K562 (cell line): Measurements from ENCODE around the gene CPSF4. TPM values are rescaled to one million over a fixed set of nuclear protein-coding genes. Genes with fewer than 3 reads are reported as not detected.

Experiments used
- FUS ChIP-seq: fragments of 200-400 bp; formaldehyde crosslinking; optimal IDR thresholded peaks from 2 replicates; pipeline ENCODE3; 2017; ENCODE audit warnings: low read depth, low read length
- NFE2L1 ChIP-seq: fragments of 450-650 bp; IDR thresholded peaks from 2 replicates; pipeline ENCODE4 v1.6.1; 2016; ENCODE audit warnings: missing genetic modification characterization, low read depth, mild to moderate bottlenecking, missing compliant biosample characterization, moderate library complexity, borderline replicate concordance
- SETDB1 ChIP-seq: IDR thresholded peaks from one replicate; pipeline ENCODE4 v1.6.1; 2012; ENCODE audit warnings: low read length, control low read depth, inconsistent platforms
- SIN3A ChIP-seq, 2 experiments: fragments of 150-350 bp in 1 of 2; IDR thresholded peaks; 2 replicates each; pipeline ENCODE4 v1.6.1; 2011 to 2016; ENCODE audit warnings: borderline replicate concordance in 2 of 2, low read depth in 2 of 2, low read length in 2 of 2, mild to moderate bottlenecking in 2 of 2, moderate library complexity in 2 of 2; ENCODE audit not compliant: control insufficient read depth in 1 of 2
- TRIM28 ChIP-seq: fragments of 450-650 bp; IDR thresholded peaks from 2 replicates; pipeline ENCODE4 v1.6.1; 2017
- ZBTB33 ChIP-seq: sonication (generic); formaldehyde crosslinking; IDR thresholded peaks from 2 replicates; pipeline ENCODE4 v1.8.1; 2023; ENCODE audit warnings: mild to moderate bottlenecking, missing genetic modification reagents
- ZNF277 ChIP-seq: fragments of 250-450 bp; sonication (Bioruptor Pico); IDR thresholded peaks from 2 replicates; pipeline ENCODE4 v1.8.0; 2022; ENCODE audit warnings: inconsistent platforms, mild to moderate bottlenecking, moderate library complexity, borderline replicate concordance
- polyA plus RNA-seq, 8 experiments: library from polyadenylated mRNA; depleted of rRNA in 4 of 8; stranded (reverse) in 5 of 8; unstranded in 3 of 8; fragments of >200 nt; fragmentation: Nextera tagmentation in 2 of 8; fragmentation: Illumina TruSeq in 1 of 8; extraction: Ambion mirVana in 2 of 8; extraction: Trizol in 1 of 8; gene quantifications; 2 replicates each; pipeline versions ENCODE4 v1.2.1 to v1.2.3, GENCODE V29; 2011 to 2014; ENCODE audit warnings: inconsistent platforms in 1 of 8, missing spikeins in 1 of 8
- total RNA-seq, 7 experiments: library from RNA; depleted of rRNA in 6 of 7; stranded (reverse); fragments of >200 nt in 6 of 7; fragmentation: Illumina TruSeq in 2 of 7; extraction: Trizol in 2 of 7; gene quantifications; 2 replicates each; pipeline versions ENCODE4 v1.2.1 to v1.2.3, GENCODE V29; 2011 to 2021; ENCODE audit warnings: low replicate concordance in 1 of 7
- TF ChIP-seq, protein P1 (sequence below): fragments of 250-450 bp; sonication (Bioruptor Pico); IDR thresholded peaks from 2 replicates; pipeline ENCODE4 v1.9.0; 2021; ENCODE audit warnings: mild to moderate bottlenecking

The CPSF4 gene
- total and polyA plus RNA-seq, 9 of the 15 experiments (the other 6 are each of a cell fraction or from before 2014, with no cell fraction given): 16.9 to 118 (median 71.7) TPM

DNA sequence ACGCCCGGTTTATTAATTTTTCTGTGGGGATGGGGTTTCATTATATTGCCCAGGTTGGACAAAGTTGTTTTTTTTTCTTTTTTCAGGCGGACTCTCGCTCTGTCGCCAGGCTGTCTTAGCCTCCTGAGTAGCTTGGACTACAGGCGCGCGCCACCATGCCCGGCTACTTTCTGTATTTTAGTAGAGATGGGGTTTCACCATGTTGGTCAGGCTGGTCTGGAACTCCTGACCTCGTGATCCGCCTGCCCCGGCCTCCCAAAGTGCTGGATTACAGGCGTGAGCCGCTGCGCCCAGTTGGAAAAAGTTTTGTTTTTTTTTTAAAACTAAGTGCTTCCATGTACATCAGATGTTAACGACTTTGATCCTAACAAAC, 61.9 kb downstream of the CPSF4 start (continued):
- TF ChIP-seq SIN3A (IDR thresholded peaks at IDR 0.05; ENCODE audit: borderline replicate concordance in 2 of 2, control insufficient read depth in 1 of 2, low read depth in 2 of 2, low read length in 2 of 2): no peak
- peak; percentile 13; the same call in 1 of the 2 replicates for TF ChIP-seq TRIM28
- TF ChIP-seq ZNF277 (CRISPR knock-in tag): no peak
- no peak for TF ChIP-seq FUS
- TF ChIP-seq, protein P1, sequence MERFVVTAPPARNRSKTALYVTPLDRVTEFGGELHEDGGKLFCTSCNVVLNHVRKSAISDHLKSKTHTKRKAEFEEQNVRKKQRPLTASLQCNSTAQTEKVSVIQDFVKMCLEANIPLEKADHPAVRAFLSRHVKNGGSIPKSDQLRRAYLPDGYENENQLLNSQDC (CRISPR knock-in tag): no peak
- TF ChIP-seq SETDB1: no peak
- peak; percentile 43; the same call in 1 of the 2 replicates for TF ChIP-seq ZBTB33 (CRISPR knock-in tag)
- TF ChIP-seq NFE2L1 (tag): no peak
